RWPE2 (cell line): ENCODE results near the gene KCTD1.

Experiments
- ATAC-seq: fragments of 200-7000 bp; cut with Tn5 transposase; 3 replicates; pipeline ENCODE4 v1.9.1; 2021; ENCODE audit warnings: low read depth
- DNase-seq: peaks from one replicate; pipeline ENCODE4 v3.0.0-alpha.2; 2020; ENCODE audit warnings: low spot score
- H3K27ac ChIP-seq: fragments of 450-650 bp; 2 replicates; pipeline ENCODE4 v1.5.1; 2017; ENCODE audit warnings: mild to moderate bottlenecking; ENCODE audit not compliant: poor library complexity, severe bottlenecking
- H3K27me3 ChIP-seq: fragments of 250-450 bp; sonication (Bioruptor Pico); 2 replicates; pipeline ENCODE4 v1.5.1; 2021; ENCODE audit warnings: mild to moderate bottlenecking, moderate library complexity; ENCODE audit not compliant: insufficient read depth, poor library complexity, severe bottlenecking
- H3K36me3 ChIP-seq: fragments of 250-450 bp; sonication (Bioruptor Pico); 2 replicates; pipeline ENCODE4 v1.5.1; 2020; ENCODE audit warnings: low read depth, mild to moderate bottlenecking, moderate library complexity
- H3K4me1 ChIP-seq: fragments of 250-450 bp; sonication (Bioruptor Pico); 2 replicates; pipeline ENCODE4 v1.5.1; 2021; ENCODE audit warnings: mild to moderate bottlenecking, moderate library complexity; ENCODE audit not compliant: insufficient read depth, poor library complexity, severe bottlenecking
- H3K4me3 ChIP-seq: fragments of 250-450 bp; sonication (Bioruptor Pico); 2 replicates; pipeline ENCODE4 v1.5.1; 2021; ENCODE audit warnings: mild to moderate bottlenecking, moderate library complexity; ENCODE audit not compliant: severe bottlenecking
- H3K9me3 ChIP-seq: fragments of 250-450 bp; sonication (Bioruptor Pico); 2 replicates; pipeline ENCODE4 v1.5.1; 2021; ENCODE audit warnings: mild to moderate bottlenecking, moderate library complexity; ENCODE audit not compliant: severe bottlenecking
- CTCF ChIP-seq: fragments of 450-650 bp; IDR thresholded peaks from one replicate; pipeline ENCODE4 v1.5.1; 2017; ENCODE audit warnings: mild to moderate bottlenecking, moderate library complexity; ENCODE audit not compliant: poor library complexity, severe bottlenecking

KCTD1 gene

GRCh38 chr18:26409091-26409490, 139.3 kb downstream of the KCTD1 start:
- Histone ChIP-seq H3K27ac (no peak overlapping the region), H3K27me3 (no peaks in the 10 kb centered on the region), H3K9me3 (peaks cover 3% of the 10 kb centered on the region), H3K4me1 (peaks cover 5% of the 10 kb centered on the region), H3K36me3 (no peaks in the 10 kb centered on the region), H3K4me3 (no peak overlapping the region)
- ATAC-seq = no peak
- TF ChIP-seq CTCF = no peak
- DNase-seq = no peak

- Histone ChIP-seq H3K27ac (no peak overlapping the region), H3K4me1 (peaks cover 5% of the 10 kb centered on the region), H3K9me3 (peaks cover 3% of the 10 kb centered on the region), H3K36me3 (no peaks in the 10 kb centered on the region), H3K27me3 (no peaks in the 10 kb centered on the region), H3K4me3 (no peak overlapping the region)
- DNase-seq (no peak), ATAC-seq (no peak)
- no peak for TF ChIP-seq CTCF
Measured at GRCh38 chr18:26407736-26408601, 140.4 kb downstream of the KCTD1 start.

GRCh38 chr18:26406854-26407517, 141.4 kb downstream of the KCTD1 start:
- ATAC-seq (no peak), DNase-seq (no peak)
- Histone ChIP-seq H3K36me3 (no peaks in the 10 kb centered on the region), H3K27ac (no peak overlapping the region), H3K4me3 (no peak overlapping the region), H3K9me3 (no peaks in the 10 kb centered on the region), H3K4me1 (peaks cover 5% of the 10 kb centered on the region), H3K27me3 (no peaks in the 10 kb centered on the region)
- TF ChIP-seq CTCF = no peak

- Histone ChIP-seq H3K9me3 (no peaks in the 10 kb centered on the region), H3K27me3 (no peaks in the 10 kb centered on the region), H3K27ac (no peak overlapping the region), H3K4me1 (peaks cover 5% of the 10 kb centered on the region), H3K4me3 (no peak overlapping the region), H3K36me3 (no peaks in the 10 kb centered on the region)
- DNase-seq (no peak), ATAC-seq (no peak)
- TF ChIP-seq CTCF = no peak
Measured at GRCh38 chr18:26406324-26406723, 142.0 kb downstream of the KCTD1 start.
